ENCODE results near the gene SPDEF. TPM values are rescaled to one million over a fixed set of nuclear protein-coding genes. Genes with fewer than 3 reads are reported as not detected.

The SPDEF gene
- total RNA-seq, 2 experiments from 2014 or later = not detected

- Mint-ChIP-seq H3K27ac (no peak overlapping the region), H3K27me3 (no peaks in the 10 kb centered on the region), H3K4me1 (ENCODE audit: low read depth) (peaks cover 5% of the 10 kb centered on the region), H3K9me3 (no peaks in the 10 kb centered on the region), H3K4me3 (no peak overlapping the region), H3K36me3 (ENCODE audit: low read depth) (no peaks in the 10 kb centered on the region)
- no peak for ATAC-seq
- ChIA-PET POLR2A (no interaction called here), CTCF (no interaction called here)
- intact Hi-C loops (cut with micrococcal nuclease) = no loop called here
- TF ChIP-seq, protein P1, sequence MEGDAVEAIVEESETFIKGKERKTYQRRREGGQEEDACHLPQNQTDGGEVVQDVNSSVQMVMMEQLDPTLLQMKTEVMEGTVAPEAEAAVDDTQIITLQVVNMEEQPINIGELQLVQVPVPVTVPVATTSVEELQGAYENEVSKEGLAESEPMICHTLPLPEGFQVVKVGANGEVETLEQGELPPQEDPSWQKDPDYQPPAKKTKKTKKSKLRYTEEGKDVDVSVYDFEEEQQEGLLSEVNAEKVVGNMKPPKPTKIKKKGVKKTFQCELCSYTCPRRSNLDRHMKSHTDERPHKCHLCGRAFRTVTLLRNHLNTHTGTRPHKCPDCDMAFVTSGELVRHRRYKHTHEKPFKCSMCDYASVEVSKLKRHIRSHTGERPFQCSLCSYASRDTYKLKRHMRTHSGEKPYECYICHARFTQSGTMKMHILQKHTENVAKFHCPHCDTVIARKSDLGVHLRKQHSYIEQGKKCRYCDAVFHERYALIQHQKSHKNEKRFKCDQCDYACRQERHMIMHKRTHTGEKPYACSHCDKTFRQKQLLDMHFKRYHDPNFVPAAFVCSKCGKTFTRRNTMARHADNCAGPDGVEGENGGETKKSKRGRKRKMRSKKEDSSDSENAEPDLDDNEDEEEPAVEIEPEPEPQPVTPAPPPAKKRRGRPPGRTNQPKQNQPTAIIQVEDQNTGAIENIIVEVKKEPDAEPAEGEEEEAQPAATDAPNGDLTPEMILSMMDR (IDR thresholded peaks at IDR 0.05) = no peak
- no peak for DNase-seq
Measured at GRCh38 chr6:34524499-34524898, 31.6 kb downstream of the SPDEF start.

- Mint-ChIP-seq H3K27ac (no peak overlapping the region), H3K4me1 (ENCODE audit: low read depth) (peaks cover 5% of the 10 kb centered on the region), H3K4me3 (no peak overlapping the region), H3K9me3 (no peaks in the 10 kb centered on the region), H3K36me3 (ENCODE audit: low read depth) (no peaks in the 10 kb centered on the region), H3K27me3 (no peaks in the 10 kb centered on the region)
- POLR2A ChIA-PET = no interaction called here
- intact Hi-C loops (cut with micrococcal nuclease) = no loop called here
- CTCF ChIA-PET = interaction anchor here (1.0 kb wide), 1 partner anchor 35 kb away, joined by 4 read pairs; no protein-coding TSS in a partner anchor
- no peak for ATAC-seq
- TF ChIP-seq, protein P1 (IDR thresholded peaks at IDR 0.05) = no peak
- no peak for DNase-seq
Measured at GRCh38 chr6:34523441-34524206, 32.5 kb downstream of the SPDEF start.

DNA sequence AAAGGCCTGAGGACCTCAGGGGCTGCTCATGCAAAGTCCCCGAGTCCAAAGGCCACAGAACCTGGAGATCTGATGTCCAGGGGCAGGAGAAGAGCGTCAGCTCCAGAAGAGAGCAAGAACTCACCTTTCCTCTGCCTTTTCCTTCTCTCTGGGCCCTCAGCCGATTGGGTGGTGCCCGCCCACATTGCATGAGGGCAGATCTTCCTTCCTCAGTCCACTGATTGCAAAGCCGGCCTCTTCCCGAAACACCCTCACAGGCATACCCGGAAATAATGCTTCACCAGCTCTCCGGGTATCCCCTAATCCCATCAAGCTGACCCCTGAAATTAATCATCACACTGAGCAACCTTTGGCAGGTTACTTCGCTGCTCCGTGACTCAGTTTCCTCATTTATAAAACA is 33.4 kb downstream of the SPDEF start:
- Mint-ChIP-seq H3K9me3 (no peaks in the 10 kb centered on the region), H3K36me3 (ENCODE audit: low read depth) (no peaks in the 10 kb centered on the region), H3K4me1 (ENCODE audit: low read depth) (peaks cover 4% of the 10 kb centered on the region), H3K4me3 (no peak overlapping the region), H3K27ac (no peak overlapping the region), H3K27me3 (no peaks in the 10 kb centered on the region)
- DNase-seq = no peak
- ATAC-seq = no peak
- intact Hi-C loops (cut with micrococcal nuclease) = no loop called here
- TF ChIP-seq, protein P1 (IDR thresholded peaks at IDR 0.05) = no peak
- POLR2A ChIA-PET = no interaction called here
- CTCF ChIA-PET = interaction anchor here (1.0 kb wide), 1 partner anchor 36 kb away, joined by 4 read pairs; no protein-coding TSS in a partner anchor

DNA sequence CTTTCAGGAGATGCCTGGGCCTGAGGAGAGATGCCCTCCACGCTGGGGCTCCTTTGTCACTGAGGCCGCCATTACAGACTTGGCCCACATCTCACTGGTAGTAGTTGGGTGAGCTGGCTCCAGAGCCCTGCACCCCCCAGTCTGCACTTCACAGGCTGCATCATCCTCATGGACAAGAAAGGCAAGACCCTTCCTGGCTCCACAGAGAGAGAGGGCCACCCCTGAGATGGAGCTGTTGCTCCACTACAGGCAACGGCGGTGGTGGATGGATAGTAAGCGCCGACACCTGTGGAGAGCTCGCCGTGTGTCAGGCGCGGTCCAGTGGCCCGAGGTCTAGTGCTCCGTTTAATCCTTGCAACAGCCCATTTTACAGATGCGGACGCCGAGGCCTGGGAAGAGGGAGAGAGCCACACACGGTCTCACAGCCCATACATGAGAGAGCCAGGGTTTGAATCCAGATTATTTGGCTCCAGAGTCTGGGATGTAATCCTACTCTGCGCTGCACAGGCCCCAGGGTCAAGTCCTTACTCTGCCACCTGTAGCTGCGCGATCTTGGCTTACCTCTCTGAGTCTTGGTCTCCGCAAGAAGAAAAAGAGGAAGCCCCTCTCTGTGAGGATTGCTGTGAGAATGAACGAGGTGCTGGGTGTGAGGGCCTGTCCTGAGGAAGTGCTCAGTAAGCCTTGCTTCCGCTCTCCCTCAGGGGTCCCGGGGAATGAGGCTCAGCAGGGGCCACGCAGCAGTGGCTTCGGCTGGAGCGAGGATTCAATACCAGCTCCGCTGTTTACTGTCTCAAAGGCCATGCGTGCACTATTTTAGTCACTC is 34.5 kb downstream of the SPDEF start:
- Mint-ChIP-seq H3K36me3 (ENCODE audit: low read depth) (no peaks in the 10 kb centered on the region), H3K27ac (no peak overlapping the region), H3K4me1 (ENCODE audit: low read depth) (no peaks in the 10 kb centered on the region), H3K4me3 (no peak overlapping the region), H3K9me3 (no peaks in the 10 kb centered on the region), H3K27me3 (no peaks in the 10 kb centered on the region)
- CTCF ChIA-PET = interaction anchor here (1.4 kb wide), 1 partner anchor 40 kb away, joined by 3 read pairs; no protein-coding TSS in a partner anchor
- intact Hi-C loops (cut with micrococcal nuclease) = no loop called here
- ATAC-seq (no peak), DNase-seq (no peak)
- TF ChIP-seq, protein P1 (IDR thresholded peaks at IDR 0.05) = no peak
- POLR2A ChIA-PET = interaction anchor here (1.0 kb wide), 1 partner anchor 16 kb away, joined by 3 read pairs; no protein-coding TSS in a partner anchor

All from activated CD8-positive, alpha-beta T cell treated with anti-CD3 and anti-CD28 coated beads for 36 hours (primary cell).